SK-N-SH treated with all-trans-retinoic acid at 6 μM for 48 hours (cell line): ENCODE measurements around the gene IMPG2.

Experiments used
- CREB5 ChIP-seq: fragments of 250-450 bp; sonication (Bioruptor Pico); IDR thresholded peaks from 2 replicates; pipeline ENCODE4 v1.5.1; 2020; ENCODE audit warnings: low read depth, mild to moderate bottlenecking, moderate library complexity
- GLIS3 ChIP-seq: fragments of 250-450 bp; sonication (Bioruptor Pico); IDR thresholded peaks from 2 replicates; pipeline ENCODE4 v1.5.0; 2020; ENCODE audit warnings: mild to moderate bottlenecking, moderate library complexity
- OSR1 ChIP-seq: fragments of 250-450 bp; sonication (Bioruptor Pico); IDR thresholded peaks from 2 replicates; pipeline ENCODE4 v1.8.0; 2022; ENCODE audit warnings: moderate library complexity, mild to moderate bottlenecking, inconsistent platforms
- PATZ1 ChIP-seq: fragments of 250-450 bp; sonication (Bioruptor Pico); IDR thresholded peaks from 2 replicates; pipeline ENCODE4 v1.8.0; 2020; ENCODE audit warnings: mild to moderate bottlenecking, moderate library complexity, borderline replicate concordance
- POU6F1 ChIP-seq: fragments of 250-450 bp; sonication (Bioruptor Pico); IDR thresholded peaks from 2 replicates; pipeline ENCODE4 v1.8.0; 2021; ENCODE audit warnings: low read depth, mild to moderate bottlenecking, moderate library complexity, borderline replicate concordance

- no peak for TF ChIP-seq OSR1 (CRISPR knock-in tag)
- TF ChIP-seq PATZ1 (CRISPR knock-in tag): no peak
- no peak for TF ChIP-seq CREB5 (CRISPR knock-in tag)
- no peak for TF ChIP-seq GLIS3 (CRISPR knock-in tag)
- TF ChIP-seq POU6F1 (CRISPR knock-in tag): no peak
Measured at GRCh38 chr3:101249522-101249921, 70.9 kb downstream of the IMPG2 start.
